ENCODE results near the gene FZR1. TPM values are rescaled to one million over a fixed set of nuclear protein-coding genes. Genes with fewer than 3 reads are reported as not detected.
"Not testable (repeated sequence)": the region's sequence is repeated elsewhere in the genome, so short reads cannot be mapped to it uniquely, and the experiment has no call there.

FZR1 gene
- polyA plus RNA-seq, 2 of the 4 experiments (the other 2 are of a cell fraction) = 13.9 to 18.1 TPM

DNA sequence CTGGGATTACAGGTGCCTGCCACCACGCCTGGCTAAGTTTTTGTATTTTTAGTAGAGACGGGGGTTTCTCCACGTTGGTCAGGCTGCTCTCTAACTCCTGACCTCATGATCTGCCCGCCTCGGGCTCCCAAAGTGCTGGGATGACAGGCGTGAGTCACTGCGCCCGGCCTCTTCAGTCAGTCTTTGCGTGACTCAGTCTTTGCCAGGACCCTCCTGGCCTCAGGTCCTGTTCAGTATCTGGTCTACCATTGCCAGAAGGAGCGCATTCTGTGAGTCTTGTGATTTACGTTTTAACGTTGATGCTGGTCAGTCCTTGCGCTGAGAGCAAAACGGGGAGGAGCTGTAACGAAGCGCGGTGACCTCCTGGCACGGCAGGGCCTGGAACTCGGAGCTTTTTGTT, 59.0 kb downstream of the FZR1 start:
- no peaks in the 10 kb centered on the region for H3K9me3 ChIP-seq
- peak overlapping the region; percentile 76 to 89 for H3K27ac ChIP-seq
- CTCF ChIA-PET = interaction anchor here (0.9 to 3.2 kb wide), 3 partner anchors 8 to 20 kb away, joined by 3 to 15 read pairs (median 7); no protein-coding TSS in a partner anchor
- peaks cover 44% of the 10 kb centered on the region for H3K4me1 ChIP-seq
- 3% methylated on average over 16 of the region's 19 CpGs for WGBS (ENCODE audit: missing lambda C conversion rate)
- FAIRE-seq (no peak), DNase-seq (ENCODE audit: low read depth in 1 of 2, low spot score in 1 of 2) (peak; percentile 63 to 90), ATAC-seq (peak; percentile 91 to 93)
- POLR2A ChIA-PET = no interaction called here
- no peak overlapping the region for H3K4me3 ChIP-seq
- peak overlapping the region; percentile 36 for H3K4me2 ChIP-seq
- TF ChIP-seq RNF2 (IDR thresholded peaks at IDR 0.05; ENCODE audit: borderline replicate concordance, low read depth) (no peak), ZC3H11A (IDR thresholded peaks at IDR 0.05) (no peak), MAFK (IDR thresholded peaks at IDR 0.05; ENCODE audit: partially characterized antibody) (no peak), EP300 (IDR thresholded peaks at IDR 0.05) (peak in 1 of 2 experiments; percentile 52; a peak in 1 of 5 replicates), RARB (CRISPR knock-in tag; IDR thresholded peaks at IDR 0.05) (no peak), TP53 (CRISPR knock-in tag; IDR thresholded peaks at IDR 0.05) (no peak), ZFP36 (IDR thresholded peaks at IDR 0.05; ENCODE audit: borderline replicate concordance, partially characterized antibody) (no peak), CBX8 (IDR thresholded peaks at IDR 0.05) (no peak), NPAS2 (CRISPR knock-in tag; IDR thresholded peaks at IDR 0.05; ENCODE audit: borderline replicate concordance) (no peak), JUNB (IDR thresholded peaks at IDR 0.05) (peak; percentile 50), GATA3 (IDR thresholded peaks at IDR 0.05; ENCODE audit: borderline replicate concordance) (peak; percentile 52; the same call in 1 of the 2 replicates), POLR2AphosphoS2 (conservative IDR thresholded peaks at IDR 0.05; ENCODE audit: low read length) (no peak), ZNF302 (CRISPR knock-in tag; IDR thresholded peaks at IDR 0.05) (no peak), HOXA7 (CRISPR knock-in tag; IDR thresholded peaks at IDR 0.05) (no peak), CHD4 (IDR thresholded peaks at IDR 0.05; ENCODE audit: borderline replicate concordance) (no peak), PHF8 (IDR thresholded peaks at IDR 0.05; ENCODE audit: borderline replicate concordance, low read depth) (no peak), RCOR1 (IDR thresholded peaks at IDR 0.05; ENCODE audit: low read depth, low read length) (no peak), POLR2A (IDR thresholded peaks at IDR 0.05; ENCODE audit: low read length) (no peak), SMC3 (IDR thresholded peaks at IDR 0.05) (no peak), MAZ (IDR thresholded peaks at IDR 0.05; ENCODE audit: borderline replicate concordance, low read depth, low read length) (no peak), HEYL (CRISPR knock-in tag; IDR thresholded peaks at IDR 0.05) (no peak), FOSL2 (IDR thresholded peaks at IDR 0.05) (peak; percentile 66), FOSL2 (CRISPR knock-in tag; IDR thresholded peaks at IDR 0.05) (peak; percentile 97), NR3C1 (IDR thresholded peaks at IDR 0.05) (no peak)
- TF ChIP-seq, protein P1, sequence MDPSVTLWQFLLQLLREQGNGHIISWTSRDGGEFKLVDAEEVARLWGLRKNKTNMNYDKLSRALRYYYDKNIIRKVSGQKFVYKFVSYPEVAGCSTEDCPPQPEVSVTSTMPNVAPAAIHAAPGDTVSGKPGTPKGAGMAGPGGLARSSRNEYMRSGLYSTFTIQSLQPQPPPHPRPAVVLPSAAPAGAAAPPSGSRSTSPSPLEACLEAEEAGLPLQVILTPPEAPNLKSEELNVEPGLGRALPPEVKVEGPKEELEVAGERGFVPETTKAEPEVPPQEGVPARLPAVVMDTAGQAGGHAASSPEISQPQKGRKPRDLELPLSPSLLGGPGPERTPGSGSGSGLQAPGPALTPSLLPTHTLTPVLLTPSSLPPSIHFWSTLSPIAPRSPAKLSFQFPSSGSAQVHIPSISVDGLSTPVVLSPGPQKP (IDR thresholded peaks at IDR 0.05; ENCODE audit: low read depth, low read length) = no peak
- TF ChIP-seq, protein P2, sequence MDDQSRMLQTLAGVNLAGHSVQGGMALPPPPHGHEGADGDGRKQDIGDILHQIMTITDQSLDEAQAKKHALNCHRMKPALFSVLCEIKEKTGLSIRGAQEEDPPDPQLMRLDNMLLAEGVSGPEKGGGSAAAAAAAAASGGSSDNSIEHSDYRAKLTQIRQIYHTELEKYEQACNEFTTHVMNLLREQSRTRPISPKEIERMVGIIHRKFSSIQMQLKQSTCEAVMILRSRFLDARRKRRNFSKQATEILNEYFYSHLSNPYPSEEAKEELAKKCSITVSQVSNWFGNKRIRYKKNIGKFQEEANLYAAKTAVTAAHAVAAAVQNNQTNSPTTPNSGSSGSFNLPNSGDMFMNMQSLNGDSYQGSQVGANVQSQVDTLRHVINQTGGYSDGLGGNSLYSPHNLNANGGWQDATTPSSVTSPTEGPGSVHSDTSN (IDR thresholded peaks at IDR 0.05) = no peak
- TF ChIP-seq, protein P3, sequence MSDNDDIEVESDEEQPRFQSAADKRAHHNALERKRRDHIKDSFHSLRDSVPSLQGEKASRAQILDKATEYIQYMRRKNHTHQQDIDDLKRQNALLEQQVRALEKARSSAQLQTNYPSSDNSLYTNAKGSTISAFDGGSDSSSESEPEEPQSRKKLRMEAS (IDR thresholded peaks at IDR 0.05) = peak; percentile 73
- TF ChIP-seq, protein P4, sequence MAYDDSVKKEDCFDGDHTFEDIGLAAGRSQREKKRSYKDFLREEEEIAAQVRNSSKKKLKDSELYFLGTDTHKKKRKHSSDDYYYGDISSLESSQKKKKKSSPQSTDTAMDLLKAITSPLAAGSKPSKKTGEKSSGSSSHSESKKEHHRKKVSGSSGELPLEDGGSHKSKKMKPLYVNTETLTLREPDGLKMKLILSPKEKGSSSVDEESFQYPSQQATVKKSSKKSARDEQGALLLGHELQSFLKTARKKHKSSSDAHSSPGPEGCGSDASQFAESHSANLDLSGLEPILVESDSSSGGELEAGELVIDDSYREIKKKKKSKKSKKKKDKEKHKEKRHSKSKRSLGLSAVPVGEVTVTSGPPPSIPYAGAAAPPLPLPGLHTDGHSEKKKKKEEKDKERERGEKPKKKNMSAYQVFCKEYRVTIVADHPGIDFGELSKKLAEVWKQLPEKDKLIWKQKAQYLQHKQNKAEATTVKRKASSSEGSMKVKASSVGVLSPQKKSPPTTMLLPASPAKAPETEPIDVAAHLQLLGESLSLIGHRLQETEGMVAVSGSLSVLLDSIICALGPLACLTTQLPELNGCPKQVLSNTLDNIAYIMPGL (CRISPR knock-in tag; IDR thresholded peaks at IDR 0.05; ENCODE audit: borderline replicate concordance) = no peak
- TF ChIP-seq, protein P5, sequence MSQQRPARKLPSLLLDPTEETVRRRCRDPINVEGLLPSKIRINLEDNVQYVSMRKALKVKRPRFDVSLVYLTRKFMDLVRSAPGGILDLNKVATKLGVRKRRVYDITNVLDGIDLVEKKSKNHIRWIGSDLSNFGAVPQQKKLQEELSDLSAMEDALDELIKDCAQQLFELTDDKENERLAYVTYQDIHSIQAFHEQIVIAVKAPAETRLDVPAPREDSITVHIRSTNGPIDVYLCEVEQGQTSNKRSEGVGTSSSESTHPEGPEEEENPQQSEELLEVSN (IDR thresholded peaks at IDR 0.05; ENCODE audit: borderline replicate concordance, low read depth) = peak; percentile 35; the same call in 1 of the 2 replicates
- TF ChIP-seq, protein P6, sequence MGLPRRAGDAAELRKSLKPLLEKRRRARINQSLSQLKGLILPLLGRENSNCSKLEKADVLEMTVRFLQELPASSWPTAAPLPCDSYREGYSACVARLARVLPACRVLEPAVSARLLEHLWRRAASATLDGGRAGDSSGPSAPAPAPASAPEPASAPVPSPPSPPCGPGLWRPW (IDR thresholded peaks at IDR 0.05) = no peak

DNA sequence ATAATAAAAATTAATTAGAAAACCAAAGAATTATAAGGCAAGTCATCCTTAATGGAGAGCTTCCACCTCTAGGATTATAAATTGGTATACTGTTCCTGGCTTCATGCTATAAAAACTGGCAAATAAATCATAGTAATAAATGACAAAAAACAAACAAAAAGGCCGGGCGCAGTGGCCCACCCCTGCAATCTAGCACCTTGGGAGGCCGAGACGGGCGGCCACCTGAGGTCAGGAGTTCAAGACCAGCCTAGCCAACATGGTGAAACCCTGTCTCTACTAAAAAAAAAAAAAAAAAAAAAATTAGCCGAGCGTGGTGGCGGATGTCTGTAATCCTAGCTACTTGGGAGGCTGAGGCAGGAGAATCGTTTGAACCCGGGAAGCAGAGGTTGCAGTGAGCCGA, 63.9 kb downstream of the FZR1 start:
- Histone ChIP-seq H3K4me1 (peaks cover 32% of the 10 kb centered on the region), H3K27ac (peak overlapping the region in 1 of 2 experiments; percentile 94; a peak in 2 of 6 replicates)
- FAIRE-seq; H3K4me2 ChIP-seq; POLR2A ChIA-PET; H3K4me3 ChIP-seq; H3K9me3 ChIP-seq; DNase-seq (ENCODE audit: low read depth in 1 of 2, low spot score in 1 of 2); ATAC-seq: not testable (repeated sequence)
- CTCF ChIA-PET = interaction anchor here (1.6 kb wide), 1 partner anchor 13 kb away, joined by 4 read pairs; the partner anchor contains the start of gene MFSD12
- 40% methylated on average over 11 of the region's 11 CpGs for WGBS (ENCODE audit: missing lambda C conversion rate)

Data from A549 (cell line).